Nephron (organoid): ENCODE measurements around the gene PTGS1.

Experiments
- H3K27ac Mint-ChIP-seq, 3 experiments: 2 replicates each; pipeline ENCODE4 v1.8.0; 2020; ENCODE audit warnings: mixed read lengths in 3 of 3, mild to moderate bottlenecking in 2 of 3, moderate library complexity in 1 of 3
- H3K27me3 Mint-ChIP-seq: 2 replicates; pipeline ENCODE4 v1.8.0; 2021; ENCODE audit warnings: low read depth, mild to moderate bottlenecking, moderate library complexity, mixed read lengths
- H3K36me3 Mint-ChIP-seq: 2 replicates; pipeline ENCODE4 v1.8.0; 2020; ENCODE audit warnings: low read depth, mixed read lengths
- H3K4me1 Mint-ChIP-seq: 2 replicates; pipeline ENCODE4 v1.8.0; 2020; ENCODE audit warnings: mixed read lengths
- H3K4me3 Mint-ChIP-seq, 3 experiments: 2 replicates each; pipeline ENCODE4 v1.8.0; 2020; ENCODE audit warnings: mild to moderate bottlenecking in 3 of 3, mixed read lengths in 3 of 3, moderate library complexity in 2 of 3
- H3K9me3 Mint-ChIP-seq: 2 replicates; pipeline ENCODE4 v1.8.0; 2020; ENCODE audit warnings: mixed read lengths
- CTCF ChIP-seq, 3 experiments: fragments of 200-600 bp; sonication (generic); IDR thresholded peaks; one replicate each; pipeline ENCODE4 v1.5.0; 2021; ENCODE audit warnings: antibody characterized with exemption in 3 of 3; ENCODE audit not compliant: unreplicated experiment in 3 of 3

Gene PTGS1

GRCh38 chr9:122380293-122380692 lies 9.5 kb downstream of the PTGS1 start:
- H3K4me1 Mint-ChIP-seq, result peaks cover 21% of the 10 kb centered on the region
- H3K4me3 Mint-ChIP-seq, result no peak overlapping the region
- H3K27ac Mint-ChIP-seq, result no peak overlapping the region
- no peaks in the 10 kb centered on the region for H3K9me3 Mint-ChIP-seq
- no peaks in the 10 kb centered on the region for H3K36me3 Mint-ChIP-seq
- TF ChIP-seq CTCF (IDR thresholded peaks at IDR 0.05; ENCODE audit: unreplicated experiment in 3 of 3), result no peak
- H3K27me3 Mint-ChIP-seq, result peaks cover 5% of the 10 kb centered on the region

- no peak for TF ChIP-seq CTCF (IDR thresholded peaks at IDR 0.05; ENCODE audit: unreplicated experiment in 3 of 3)
- H3K27me3 Mint-ChIP-seq, result peaks cover 4% of the 10 kb centered on the region
- H3K4me3 Mint-ChIP-seq, result no peak overlapping the region
- H3K4me1 Mint-ChIP-seq, result peaks cover 10% of the 10 kb centered on the region
- no peak overlapping the region for H3K27ac Mint-ChIP-seq
- H3K9me3 Mint-ChIP-seq, result no peaks in the 10 kb centered on the region
- H3K36me3 Mint-ChIP-seq, result no peaks in the 10 kb centered on the region
Measured at GRCh38 chr9:122381206-122381950, 10.6 kb downstream of the PTGS1 start.

- H3K27me3 Mint-ChIP-seq, result peaks cover 4% of the 10 kb centered on the region
- no peaks in the 10 kb centered on the region for H3K9me3 Mint-ChIP-seq
- no peak overlapping the region for H3K4me3 Mint-ChIP-seq
- no peaks in the 10 kb centered on the region for H3K36me3 Mint-ChIP-seq
- peaks cover under 1% of the 10 kb centered on the region for H3K4me1 Mint-ChIP-seq
- no peak overlapping the region for H3K27ac Mint-ChIP-seq
- TF ChIP-seq CTCF (IDR thresholded peaks at IDR 0.05; ENCODE audit: unreplicated experiment in 3 of 3), result no peak
Measured at GRCh38 chr9:122382901-122383850, 12.4 kb downstream of the PTGS1 start.

- no peak overlapping the region for H3K4me3 Mint-ChIP-seq
- peaks cover 5% of the 10 kb centered on the region for H3K27me3 Mint-ChIP-seq
- no peaks in the 10 kb centered on the region for H3K9me3 Mint-ChIP-seq
- H3K27ac Mint-ChIP-seq, result no peak overlapping the region
- no peaks in the 10 kb centered on the region for H3K36me3 Mint-ChIP-seq
- TF ChIP-seq CTCF (IDR thresholded peaks at IDR 0.05; ENCODE audit: unreplicated experiment in 3 of 3), result no peak
- H3K4me1 Mint-ChIP-seq, result no peaks in the 10 kb centered on the region
Measured at GRCh38 chr9:122383992-122384461, 13.2 kb downstream of the PTGS1 start.

GRCh38 chr9:122386311-122386872 lies 15.6 kb downstream of the PTGS1 start:
- TF ChIP-seq CTCF (IDR thresholded peaks at IDR 0.05; ENCODE audit: unreplicated experiment in 3 of 3), result no peak
- no peak overlapping the region for H3K4me3 Mint-ChIP-seq
- H3K27me3 Mint-ChIP-seq, result peaks cover 19% of the 10 kb centered on the region
- H3K4me1 Mint-ChIP-seq, result no peaks in the 10 kb centered on the region
- H3K27ac Mint-ChIP-seq, result no peak overlapping the region
- no peaks in the 10 kb centered on the region for H3K36me3 Mint-ChIP-seq
- H3K9me3 Mint-ChIP-seq, result no peaks in the 10 kb centered on the region
